Measurements from ENCODE around the gene GRIK1. TPM values are rescaled to one million over a fixed set of nuclear protein-coding genes. Genes with fewer than 3 reads are reported as not detected.

GRIK1 gene
- polyA plus RNA-seq, 1 donor from 2014 or later, result 8.7 TPM

- no peaks in the 10 kb centered on the region for H3F3A ChIP-seq (ENCODE audit: insufficient read depth, low read length, poor library complexity, severe bottlenecking)
- no peak overlapping the region for H3K27ac ChIP-seq (ENCODE audit: low read length)
- no peaks in the 10 kb centered on the region for H4K20me1 ChIP-seq (ENCODE audit: insufficient read depth)
- no peaks in the 10 kb centered on the region for H3K27me3 ChIP-seq (ENCODE audit: insufficient read depth, low read depth, low read length)
- H3K9ac ChIP-seq (ENCODE audit: low read length), result no peak overlapping the region
- no peak overlapping the region for H3K4me2 ChIP-seq (ENCODE audit: low read length)
- no peaks in the 10 kb centered on the region for H3K9me3 ChIP-seq (ENCODE audit: low read length)
- no peaks in the 10 kb centered on the region for H3K79me2 ChIP-seq (replicated peaks; ENCODE audit: insufficient read depth, low read length)
- TF ChIP-seq RAD21 (conservative IDR thresholded peaks at IDR 0.05) (no peak), POLR2AphosphoS5 (IDR thresholded peaks at IDR 0.05) (no peak), TAF1 (IDR thresholded peaks at IDR 0.05; ENCODE audit: low read depth) (no peak), REST (IDR thresholded peaks at IDR 0.05; ENCODE audit: borderline replicate concordance) (no peak), MXI1 (conservative IDR thresholded peaks at IDR 0.05; ENCODE audit: poor library complexity, severe bottlenecking) (no peak), EP300 (conservative IDR thresholded peaks at IDR 0.05; ENCODE audit: poor library complexity, severe bottlenecking) (no peak), EZH2 (IDR thresholded peaks at IDR 0.05; ENCODE audit: borderline replicate concordance, insufficient read depth, low read length, poor library complexity, severe bottlenecking) (no peak), CTCF (IDR thresholded peaks at IDR 0.05; ENCODE audit: poor library complexity, severe bottlenecking) (no peak)
- H3K9me2 ChIP-seq (ENCODE audit: insufficient read depth, low read length), result no peaks in the 10 kb centered on the region
- H3K4me3 ChIP-seq (ENCODE audit: low read length), result no peak overlapping the region
- H2AFZ ChIP-seq (ENCODE audit: low read depth, low read length), result no peak overlapping the region
- no peaks in the 10 kb centered on the region for H3K36me3 ChIP-seq (ENCODE audit: insufficient read depth, low read length)
Measured at GRCh38 chr21:29499734-29500343, 440.0 kb downstream of the GRIK1 start.

GRCh38 chr21:29499229-29499628, 440.6 kb downstream of the GRIK1 start:
- Histone ChIP-seq H3K9me2 (ENCODE audit: insufficient read depth, low read length) (no peaks in the 10 kb centered on the region), H3K27me3 (ENCODE audit: insufficient read depth, low read depth, low read length) (no peaks in the 10 kb centered on the region), H3K27ac (ENCODE audit: low read length) (no peak overlapping the region), H3K9ac (ENCODE audit: low read length) (no peak overlapping the region), H2AFZ (ENCODE audit: low read depth, low read length) (no peak overlapping the region), H3F3A (ENCODE audit: insufficient read depth, low read length, poor library complexity, severe bottlenecking) (no peaks in the 10 kb centered on the region), H3K36me3 (ENCODE audit: insufficient read depth, low read length) (no peaks in the 10 kb centered on the region), H3K4me2 (ENCODE audit: low read length) (no peak overlapping the region), H4K20me1 (ENCODE audit: insufficient read depth) (no peaks in the 10 kb centered on the region), H3K9me3 (ENCODE audit: low read length) (no peaks in the 10 kb centered on the region), H3K4me3 (ENCODE audit: low read length) (no peak overlapping the region), H3K79me2 (replicated peaks; ENCODE audit: insufficient read depth, low read length) (no peaks in the 10 kb centered on the region)
- no peak for TF ChIP-seq EP300 (conservative IDR thresholded peaks at IDR 0.05; ENCODE audit: poor library complexity, severe bottlenecking)
- no peak for TF ChIP-seq POLR2AphosphoS5 (IDR thresholded peaks at IDR 0.05)
- TF ChIP-seq RAD21 (conservative IDR thresholded peaks at IDR 0.05), result no peak
- no peak for TF ChIP-seq CTCF (IDR thresholded peaks at IDR 0.05; ENCODE audit: poor library complexity, severe bottlenecking)
- no peak for TF ChIP-seq TAF1 (IDR thresholded peaks at IDR 0.05; ENCODE audit: low read depth)
- no peak for TF ChIP-seq EZH2 (IDR thresholded peaks at IDR 0.05; ENCODE audit: borderline replicate concordance, insufficient read depth, low read length, poor library complexity, severe bottlenecking)
- no peak for TF ChIP-seq REST (IDR thresholded peaks at IDR 0.05; ENCODE audit: borderline replicate concordance)
